Smooth muscle cell (in vitro differentiated cells): ENCODE results near the gene HYOU1. TPM values are rescaled to one million over a fixed set of nuclear protein-coding genes. Genes with fewer than 3 reads are reported as not detected.

Experiments
- DNase-seq: peaks from one replicate; lab custom pipeline; 2025; ENCODE audit not compliant: unreplicated experiment; lab: John Stamatoyannopoulos, UW
- H2AFZ ChIP-seq: fragments of 200-600 bp; sonication (generic); 2 replicates; pipeline ENCODE4 v1.6.0; 2016; ENCODE audit warnings: antibody characterized with exemption, low read depth, mild to moderate bottlenecking
- H3F3A ChIP-seq: fragments of 200-600 bp; sonication (generic); 2 replicates; pipeline ENCODE4 v1.6.0; 2017; ENCODE audit warnings: antibody characterized with exemption, low read depth
- H3K27ac ChIP-seq: fragments of 200-600 bp; sonication (generic); 2 replicates; pipeline ENCODE4 v1.5.1; 2016; ENCODE audit warnings: low read depth, mild to moderate bottlenecking
- H3K27me3 ChIP-seq: fragments of 200-600 bp; sonication (generic); 2 replicates; pipeline ENCODE4 v1.6.1; 2016; ENCODE audit warnings: low read depth, mild to moderate bottlenecking
- H3K36me3 ChIP-seq: fragments of 200-600 bp; sonication (generic); 2 replicates; pipeline ENCODE4 v1.5.1; 2016; ENCODE audit warnings: low read depth
- H3K4me1 ChIP-seq: fragments of 200-600 bp; sonication (generic); 2 replicates; pipeline ENCODE4 v1.5.1; 2016; ENCODE audit warnings: low read depth
- H3K4me2 ChIP-seq: fragments of 200-600 bp; sonication (generic); 2 replicates; pipeline ENCODE4 v1.6.0; 2016; ENCODE audit warnings: mild to moderate bottlenecking
- H3K4me3 ChIP-seq: fragments of 200-600 bp; sonication (generic); 2 replicates; pipeline ENCODE4 v1.5.1; 2016; ENCODE audit warnings: mild to moderate bottlenecking
- H3K79me2 ChIP-seq: fragments of 200-600 bp; sonication (generic); 2 replicates; pipeline ENCODE4 v1.6.0; 2016; ENCODE audit warnings: low read depth, mild to moderate bottlenecking
- H3K9ac ChIP-seq: fragments of 200-600 bp; sonication (generic); 2 replicates; pipeline ENCODE4 v1.6.0; 2016; ENCODE audit warnings: low read depth
- H3K9me3 ChIP-seq: fragments of 200-600 bp; sonication (generic); replicated peaks from 2 replicates; pipeline ENCODE4 v1.5.1; 2016; ENCODE audit warnings: low read depth
- H4K20me1 ChIP-seq: fragments of 200-600 bp; sonication (generic); 2 replicates; pipeline ENCODE4 v1.6.0; 2016; ENCODE audit warnings: low read depth
- WGBS: methylation state at CpG from one replicate; pipeline ENCODE4 v1.1.7; 2016; ENCODE audit warnings: low lambda C conversion rate; 5-methylcytosine and 5-hydroxymethylcytosine counted together
- polyA plus RNA-seq: library from polyadenylated mRNA; unstranded; fragments of >200 nt; fragmentation: Nextera tagmentation; extraction: Ambion mirVana; gene quantifications from 2 replicates; pipeline ENCODE4 v1.2.1, GENCODE V29; 2016
- total RNA-seq: library from RNA; depleted of rRNA; stranded (reverse); fragments of >200 nt; gene quantifications from 2 replicates; pipeline ENCODE4 v1.2.3, GENCODE V29; 2014
- TF ChIP-seq, protein P1 (sequence below): fragments of 200-600 bp; sonication (generic); IDR thresholded peaks from 2 replicates; pipeline ENCODE4 v1.5.1; 2017; ENCODE audit warnings: borderline replicate concordance, mild to moderate bottlenecking, antibody characterized with exemption; ENCODE audit not compliant: insufficient read depth, poor library complexity, severe bottlenecking

The HYOU1 gene
- total and polyA plus RNA-seq, 2 experiments from 2014 or later: 90.4 to 98.1 TPM

DNA sequence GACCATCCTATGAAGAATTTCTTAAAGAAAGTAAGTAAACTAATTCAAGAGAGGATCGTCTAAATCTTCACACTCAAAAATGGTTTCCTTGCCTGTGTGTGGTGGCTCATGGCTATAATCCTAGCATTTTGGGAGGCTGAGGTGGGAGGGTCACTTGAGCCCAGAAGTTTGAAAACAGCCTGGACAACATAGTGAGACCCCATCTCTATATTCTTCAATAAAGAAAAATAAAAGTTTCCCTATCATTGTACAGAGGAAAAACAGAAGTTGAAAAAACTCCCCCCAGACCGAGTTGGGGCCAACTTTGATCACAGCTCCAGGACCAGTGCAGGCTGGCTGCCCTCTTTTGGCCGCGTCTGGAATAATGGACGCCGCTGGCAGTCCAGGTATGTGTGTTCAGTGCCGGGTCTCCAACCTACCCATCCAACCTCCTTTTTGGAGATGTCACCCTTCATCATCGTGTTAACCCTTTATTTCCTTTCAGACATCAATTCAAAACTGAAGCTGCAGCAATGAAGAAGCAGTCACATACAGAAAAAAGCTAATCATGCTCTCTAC, 41.9 kb downstream of the HYOU1 start:
- TF ChIP-seq, protein P1, sequence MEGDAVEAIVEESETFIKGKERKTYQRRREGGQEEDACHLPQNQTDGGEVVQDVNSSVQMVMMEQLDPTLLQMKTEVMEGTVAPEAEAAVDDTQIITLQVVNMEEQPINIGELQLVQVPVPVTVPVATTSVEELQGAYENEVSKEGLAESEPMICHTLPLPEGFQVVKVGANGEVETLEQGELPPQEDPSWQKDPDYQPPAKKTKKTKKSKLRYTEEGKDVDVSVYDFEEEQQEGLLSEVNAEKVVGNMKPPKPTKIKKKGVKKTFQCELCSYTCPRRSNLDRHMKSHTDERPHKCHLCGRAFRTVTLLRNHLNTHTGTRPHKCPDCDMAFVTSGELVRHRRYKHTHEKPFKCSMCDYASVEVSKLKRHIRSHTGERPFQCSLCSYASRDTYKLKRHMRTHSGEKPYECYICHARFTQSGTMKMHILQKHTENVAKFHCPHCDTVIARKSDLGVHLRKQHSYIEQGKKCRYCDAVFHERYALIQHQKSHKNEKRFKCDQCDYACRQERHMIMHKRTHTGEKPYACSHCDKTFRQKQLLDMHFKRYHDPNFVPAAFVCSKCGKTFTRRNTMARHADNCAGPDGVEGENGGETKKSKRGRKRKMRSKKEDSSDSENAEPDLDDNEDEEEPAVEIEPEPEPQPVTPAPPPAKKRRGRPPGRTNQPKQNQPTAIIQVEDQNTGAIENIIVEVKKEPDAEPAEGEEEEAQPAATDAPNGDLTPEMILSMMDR: no peak
- Histone ChIP-seq H3K9me3 (no peaks in the 10 kb centered on the region), H3K79me2 (peaks cover 41% of the 10 kb centered on the region), H3F3A (peaks cover 37% of the 10 kb centered on the region), H4K20me1 (peaks cover 33% of the 10 kb centered on the region), H3K4me3 (no peak overlapping the region), H3K36me3 (no peaks in the 10 kb centered on the region), H2AFZ (no peak overlapping the region), H3K4me2 (no peak overlapping the region), H3K27ac (peak overlapping the region; percentile 23), H3K4me1 (peaks cover 18% of the 10 kb centered on the region), H3K27me3 (no peaks in the 10 kb centered on the region), H3K9ac (no peak overlapping the region)
- DNase-seq: no peak
- 83% methylated on average over 8 of the region's 8 CpGs for WGBS

DNA sequence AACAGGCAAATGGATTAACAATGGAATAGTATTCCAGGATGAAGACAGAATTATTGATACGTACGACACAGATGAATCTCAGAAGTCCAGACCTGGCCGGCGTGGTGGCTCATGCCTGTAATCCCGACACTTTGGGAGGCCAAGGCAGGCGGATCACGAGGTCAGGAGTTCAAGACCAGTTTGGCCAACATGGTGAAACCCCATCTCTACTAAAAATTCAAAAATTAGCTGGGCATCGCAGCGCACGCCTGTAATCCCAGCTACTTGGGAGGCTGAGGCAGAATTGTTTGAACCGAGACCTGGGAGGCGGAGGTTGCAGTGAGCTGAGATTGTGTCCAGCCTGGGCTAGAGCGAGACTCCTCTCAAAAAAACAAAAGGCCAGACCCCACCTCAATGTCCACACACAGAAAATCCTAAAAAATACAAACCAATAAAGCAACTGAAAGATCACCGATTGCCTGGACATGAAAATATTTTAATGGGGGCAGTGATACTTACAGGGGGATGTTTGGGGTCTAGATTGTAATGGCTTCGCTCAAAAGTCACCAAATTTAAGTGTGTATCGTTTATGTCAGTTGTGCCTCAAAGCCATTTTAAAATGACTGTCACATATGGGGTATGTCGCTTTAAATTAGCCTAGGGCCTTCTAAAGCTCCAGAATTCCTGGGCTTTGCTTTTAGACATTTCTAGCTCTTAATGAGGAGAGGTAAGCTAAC, 42.6 kb downstream of the HYOU1 start:
- Histone ChIP-seq H3K4me1 (peaks cover 11% of the 10 kb centered on the region), H4K20me1 (peaks cover 26% of the 10 kb centered on the region), H3K27ac (peak overlapping the region; percentile 23), H3K9me3 (no peaks in the 10 kb centered on the region), H3K4me2 (no peak overlapping the region), H3K27me3 (no peaks in the 10 kb centered on the region), H3K9ac (no peak overlapping the region), H2AFZ (no peak overlapping the region), H3F3A (peaks cover 37% of the 10 kb centered on the region), H3K4me3 (no peak overlapping the region), H3K36me3 (no peaks in the 10 kb centered on the region), H3K79me2 (peaks cover 34% of the 10 kb centered on the region)
- DNase-seq: no peak
- TF ChIP-seq, protein P1: no peak
- WGBS: 92% methylated on average over 17 of the region's 17 CpGs

DNA sequence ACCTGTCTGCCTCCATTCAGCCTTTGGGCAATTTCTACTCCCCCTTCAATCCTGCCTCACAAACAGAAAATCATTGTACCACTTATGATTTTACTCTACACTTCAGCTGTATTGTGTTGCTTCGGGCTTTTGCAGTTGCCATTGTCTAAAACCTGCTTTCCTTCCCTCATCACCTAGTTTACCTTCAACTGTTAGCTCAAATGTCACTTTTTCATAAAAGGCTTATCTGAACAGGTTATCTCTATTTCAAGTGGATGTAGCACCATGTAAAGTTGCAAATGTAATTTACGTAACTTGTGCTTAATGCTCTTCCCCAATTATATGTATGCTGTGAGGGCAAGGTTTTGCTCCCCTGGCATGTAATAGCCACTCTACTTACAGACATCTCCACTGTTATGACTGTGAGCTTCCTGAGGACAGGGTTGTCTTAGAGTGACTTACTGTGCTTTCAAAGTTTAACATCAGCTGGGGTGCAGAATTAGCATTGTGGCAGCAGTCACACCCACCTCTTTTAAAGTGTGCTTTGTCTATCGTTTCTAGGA, 44.3 kb downstream of the HYOU1 start:
- H3K4me1 ChIP-seq: peaks cover 10% of the 10 kb centered on the region
- peaks cover 26% of the 10 kb centered on the region for H4K20me1 ChIP-seq
- no peak overlapping the region for H3K4me3 ChIP-seq
- H3K9me3 ChIP-seq: no peaks in the 10 kb centered on the region
- 94% methylated on average over 3 of the region's 3 CpGs for WGBS
- no peak overlapping the region for H3K9ac ChIP-seq
- no peaks in the 10 kb centered on the region for H3K27me3 ChIP-seq
- no peak overlapping the region for H3K27ac ChIP-seq
- H2AFZ ChIP-seq: no peak overlapping the region
- peaks cover 35% of the 10 kb centered on the region for H3F3A ChIP-seq
- no peak overlapping the region for H3K4me2 ChIP-seq
- H3K36me3 ChIP-seq: no peaks in the 10 kb centered on the region
- TF ChIP-seq, protein P1: no peak
- H3K79me2 ChIP-seq: peaks cover 24% of the 10 kb centered on the region
- no peak for DNase-seq
